ENCODE measurements around the gene MALRD1.

The MALRD1 gene

DNA sequence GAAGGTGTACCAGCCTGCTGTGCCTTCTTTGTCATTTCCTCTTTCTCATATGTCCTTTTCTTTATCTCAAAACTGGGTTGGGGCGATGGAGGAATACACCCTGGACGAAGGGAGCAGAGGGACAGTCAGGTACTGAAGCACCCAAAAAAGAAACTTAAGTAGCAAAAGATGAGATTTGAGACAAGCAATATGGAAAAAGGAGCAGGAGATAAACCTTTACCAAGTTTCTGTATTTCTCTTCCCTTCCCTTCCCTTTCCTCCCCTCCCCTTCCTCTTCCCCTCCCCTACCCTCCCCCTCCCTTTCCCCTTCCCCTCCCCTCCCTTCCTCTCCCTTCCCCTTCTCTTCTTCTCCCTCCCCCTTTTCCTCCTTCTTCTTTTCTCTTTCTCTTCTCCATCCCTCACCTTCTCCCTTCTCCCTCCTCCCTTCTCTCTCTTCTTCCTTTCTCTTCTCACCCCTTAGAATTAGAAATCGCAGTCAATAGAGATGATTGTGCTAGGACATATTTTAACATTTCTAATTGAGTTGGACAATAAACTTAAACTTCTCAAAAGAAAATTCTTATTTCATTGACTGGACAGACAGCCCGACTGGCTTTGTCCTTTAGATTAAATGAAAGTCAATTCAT is 652.9 kb downstream of the MALRD1 start:
- Histone ChIP-seq H3K27me3 (ENCODE audit: control insufficient read depth in 1 of 2, insufficient read depth in 2 of 2, low read length in 2 of 2) (no peaks in the 10 kb centered on the region), H3K27ac (ENCODE audit: low read depth, low read length) (no peak overlapping the region), H3K4me1 (ENCODE audit: insufficient read depth, low read length) (no peaks in the 10 kb centered on the region), H3K4me3 (ENCODE audit: low read depth in 1 of 2, low read length in 2 of 2) (no peak overlapping the region), H3K9me3 (ENCODE audit: low read length) (no peaks in the 10 kb centered on the region), H3K9ac (ENCODE audit: low read length) (no peak overlapping the region), H3K36me3 (ENCODE audit: insufficient read depth, low read length) (no peaks in the 10 kb centered on the region)

GRCh38 chr10:19702215-19702614 is 653.6 kb downstream of the MALRD1 start:
- H3K9me3 ChIP-seq (ENCODE audit: low read length): no peaks in the 10 kb centered on the region
- H3K4me1 ChIP-seq (ENCODE audit: insufficient read depth, low read length): no peaks in the 10 kb centered on the region
- H3K9ac ChIP-seq (ENCODE audit: low read length): no peak overlapping the region
- H3K4me3 ChIP-seq (ENCODE audit: low read depth in 1 of 2, low read length in 2 of 2): no peak overlapping the region
- no peak overlapping the region for H3K27ac ChIP-seq (ENCODE audit: low read depth, low read length)
- no peaks in the 10 kb centered on the region for H3K36me3 ChIP-seq (ENCODE audit: insufficient read depth, low read length)
- no peaks in the 10 kb centered on the region for H3K27me3 ChIP-seq (ENCODE audit: control insufficient read depth in 1 of 2, insufficient read depth in 2 of 2, low read length in 2 of 2)

DNA sequence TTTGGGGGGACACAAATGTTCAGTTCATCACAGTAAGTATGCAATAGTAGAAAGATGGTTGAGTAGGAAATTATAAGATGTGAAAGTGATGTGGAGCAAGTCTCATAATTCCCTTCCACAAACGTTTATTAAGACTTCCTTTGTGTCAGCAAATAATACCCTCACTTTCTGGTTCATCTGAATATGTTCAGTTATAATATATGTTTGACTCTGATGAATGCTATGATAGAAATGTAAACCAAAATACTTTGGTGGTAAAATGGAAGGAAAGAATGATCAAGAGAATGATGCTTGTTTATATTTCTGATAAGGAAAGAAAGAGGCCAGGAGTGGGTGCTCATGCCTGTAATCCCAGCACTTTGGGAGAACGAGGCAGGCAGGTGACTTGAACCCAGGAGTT is 655.9 kb downstream of the MALRD1 start:
- Histone ChIP-seq H3K9ac (ENCODE audit: low read length) (no peak overlapping the region), H3K27ac (ENCODE audit: low read depth, low read length) (no peak overlapping the region), H3K4me1 (ENCODE audit: insufficient read depth, low read length) (no peaks in the 10 kb centered on the region), H3K27me3 (ENCODE audit: control insufficient read depth in 1 of 2, insufficient read depth in 2 of 2, low read length in 2 of 2) (no peaks in the 10 kb centered on the region), H3K36me3 (ENCODE audit: insufficient read depth, low read length) (no peaks in the 10 kb centered on the region), H3K4me3 (ENCODE audit: low read depth in 1 of 2, low read length in 2 of 2) (no peak overlapping the region), H3K9me3 (ENCODE audit: low read length) (no peaks in the 10 kb centered on the region)

- no peak overlapping the region for H3K9ac ChIP-seq (ENCODE audit: low read length)
- no peaks in the 10 kb centered on the region for H3K36me3 ChIP-seq (ENCODE audit: insufficient read depth, low read length)
- no peak overlapping the region for H3K27ac ChIP-seq (ENCODE audit: low read depth, low read length)
- H3K27me3 ChIP-seq (ENCODE audit: control insufficient read depth in 1 of 2, insufficient read depth in 2 of 2, low read length in 2 of 2): no peaks in the 10 kb centered on the region
- no peaks in the 10 kb centered on the region for H3K9me3 ChIP-seq (ENCODE audit: low read length)
- no peaks in the 10 kb centered on the region for H3K4me1 ChIP-seq (ENCODE audit: insufficient read depth, low read length)
- no peak overlapping the region for H3K4me3 ChIP-seq (ENCODE audit: low read depth in 1 of 2, low read length in 2 of 2)
Observed at GRCh38 chr10:19705250-19705649, 656.6 kb downstream of the MALRD1 start.

DNA sequence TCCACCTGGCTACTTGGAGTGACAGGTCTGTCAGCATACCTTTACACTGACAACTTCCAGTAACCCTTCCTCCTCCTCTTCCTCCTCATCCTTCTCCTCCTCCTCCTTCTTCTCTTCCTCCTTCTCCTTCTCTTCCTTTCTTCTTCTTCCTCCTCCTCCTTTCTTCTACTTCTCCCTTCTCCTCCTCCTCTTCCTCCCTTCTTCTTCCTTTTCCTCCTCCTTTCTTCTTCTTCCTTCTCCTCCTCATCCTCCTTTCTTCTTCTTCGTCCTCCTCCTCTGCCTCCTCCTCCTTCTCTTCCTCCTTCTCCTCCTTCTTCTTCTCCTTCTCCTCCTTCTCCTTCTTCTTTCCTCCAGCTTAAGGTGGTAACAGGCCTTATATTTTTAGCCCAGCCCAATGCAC is 658.3 kb downstream of the MALRD1 start:
- Histone ChIP-seq H3K4me1 (ENCODE audit: insufficient read depth, low read length) (no peaks in the 10 kb centered on the region), H3K27ac (ENCODE audit: low read depth, low read length) (no peak overlapping the region), H3K36me3 (ENCODE audit: insufficient read depth, low read length) (no peaks in the 10 kb centered on the region), H3K9me3 (ENCODE audit: low read length) (no peaks in the 10 kb centered on the region), H3K27me3 (ENCODE audit: control insufficient read depth in 1 of 2, insufficient read depth in 2 of 2, low read length in 2 of 2) (no peaks in the 10 kb centered on the region), H3K4me3 (ENCODE audit: low read depth in 1 of 2, low read length in 2 of 2) (no peak overlapping the region), H3K9ac (ENCODE audit: low read length) (no peak overlapping the region)

DNA sequence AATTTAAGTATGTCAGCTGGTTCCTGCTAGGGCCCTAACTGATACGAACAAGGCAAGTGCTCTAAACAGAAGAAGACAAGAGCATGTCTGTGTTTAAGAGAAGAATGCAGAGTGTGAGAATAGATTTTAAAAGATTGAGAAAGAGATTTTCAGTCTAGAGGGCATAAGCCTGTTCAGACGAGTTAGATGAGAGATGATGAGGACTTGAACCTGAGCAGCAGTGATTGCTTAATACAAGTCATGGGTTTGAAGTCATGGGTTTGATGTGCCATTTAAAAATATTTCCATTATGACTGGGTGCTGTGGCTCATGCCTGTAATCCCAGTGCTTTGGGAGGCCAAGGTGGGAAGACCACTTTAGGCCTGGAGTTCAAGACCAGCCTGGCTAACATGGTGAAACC is 658.8 kb downstream of the MALRD1 start:
- Histone ChIP-seq H3K27me3 (ENCODE audit: control insufficient read depth in 1 of 2, insufficient read depth in 2 of 2, low read length in 2 of 2) (no peaks in the 10 kb centered on the region), H3K27ac (ENCODE audit: low read depth, low read length) (no peak overlapping the region), H3K4me1 (ENCODE audit: insufficient read depth, low read length) (no peaks in the 10 kb centered on the region), H3K9ac (ENCODE audit: low read length) (no peak overlapping the region), H3K36me3 (ENCODE audit: insufficient read depth, low read length) (no peaks in the 10 kb centered on the region), H3K9me3 (ENCODE audit: low read length) (no peaks in the 10 kb centered on the region), H3K4me3 (ENCODE audit: low read depth in 1 of 2, low read length in 2 of 2) (no peak overlapping the region)

- Histone ChIP-seq H3K4me1 (ENCODE audit: insufficient read depth, low read length) (no peaks in the 10 kb centered on the region), H3K9me3 (ENCODE audit: low read length) (no peaks in the 10 kb centered on the region), H3K4me3 (ENCODE audit: low read depth in 1 of 2, low read length in 2 of 2) (no peak overlapping the region), H3K36me3 (ENCODE audit: insufficient read depth, low read length) (no peaks in the 10 kb centered on the region), H3K27me3 (ENCODE audit: control insufficient read depth in 1 of 2, insufficient read depth in 2 of 2, low read length in 2 of 2) (no peaks in the 10 kb centered on the region), H3K27ac (ENCODE audit: low read depth, low read length) (no peak overlapping the region), H3K9ac (ENCODE audit: low read length) (no peak overlapping the region)
Observed at GRCh38 chr10:19708031-19708430, 659.4 kb downstream of the MALRD1 start.

DNA sequence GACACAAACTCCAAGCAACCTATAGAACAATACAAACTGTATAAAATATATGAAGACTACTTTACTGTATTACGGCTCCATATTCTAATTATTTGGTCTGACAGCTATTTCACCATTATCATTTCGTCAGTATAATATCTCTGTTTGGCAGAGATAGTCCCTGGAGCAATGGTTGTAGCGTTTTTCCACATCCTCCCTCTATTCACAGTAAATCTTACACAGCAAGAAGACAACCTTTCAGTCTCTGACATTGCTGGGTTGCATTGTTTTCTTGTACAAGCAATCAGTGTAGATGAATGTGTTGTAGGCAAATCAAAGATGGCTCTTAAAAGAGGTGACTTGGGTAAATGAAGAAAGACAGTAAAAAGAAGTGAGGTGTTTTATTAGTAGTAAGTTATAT is 662.0 kb downstream of the MALRD1 start:
- no peaks in the 10 kb centered on the region for H3K4me1 ChIP-seq (ENCODE audit: insufficient read depth, low read length)
- H3K27me3 ChIP-seq (ENCODE audit: control insufficient read depth in 1 of 2, insufficient read depth in 2 of 2, low read length in 2 of 2): no peaks in the 10 kb centered on the region
- H3K4me3 ChIP-seq (ENCODE audit: low read depth in 1 of 2, low read length in 2 of 2): no peak overlapping the region
- no peak overlapping the region for H3K9ac ChIP-seq (ENCODE audit: low read length)
- no peaks in the 10 kb centered on the region for H3K36me3 ChIP-seq (ENCODE audit: insufficient read depth, low read length)
- no peaks in the 10 kb centered on the region for H3K9me3 ChIP-seq (ENCODE audit: low read length)
- no peak overlapping the region for H3K27ac ChIP-seq (ENCODE audit: low read depth, low read length)

GRCh38 chr10:19713159-19713558 is 664.6 kb downstream of the MALRD1 start:
- H3K9ac ChIP-seq (ENCODE audit: low read length): no peak overlapping the region
- no peak overlapping the region for H3K27ac ChIP-seq (ENCODE audit: low read depth, low read length)
- no peaks in the 10 kb centered on the region for H3K36me3 ChIP-seq (ENCODE audit: insufficient read depth, low read length)
- H3K4me1 ChIP-seq (ENCODE audit: insufficient read depth, low read length): no peaks in the 10 kb centered on the region
- no peak overlapping the region for H3K4me3 ChIP-seq (ENCODE audit: low read depth in 1 of 2, low read length in 2 of 2)
- no peaks in the 10 kb centered on the region for H3K9me3 ChIP-seq (ENCODE audit: low read length)
- no peaks in the 10 kb centered on the region for H3K27me3 ChIP-seq (ENCODE audit: control insufficient read depth in 1 of 2, insufficient read depth in 2 of 2, low read length in 2 of 2)

DNA sequence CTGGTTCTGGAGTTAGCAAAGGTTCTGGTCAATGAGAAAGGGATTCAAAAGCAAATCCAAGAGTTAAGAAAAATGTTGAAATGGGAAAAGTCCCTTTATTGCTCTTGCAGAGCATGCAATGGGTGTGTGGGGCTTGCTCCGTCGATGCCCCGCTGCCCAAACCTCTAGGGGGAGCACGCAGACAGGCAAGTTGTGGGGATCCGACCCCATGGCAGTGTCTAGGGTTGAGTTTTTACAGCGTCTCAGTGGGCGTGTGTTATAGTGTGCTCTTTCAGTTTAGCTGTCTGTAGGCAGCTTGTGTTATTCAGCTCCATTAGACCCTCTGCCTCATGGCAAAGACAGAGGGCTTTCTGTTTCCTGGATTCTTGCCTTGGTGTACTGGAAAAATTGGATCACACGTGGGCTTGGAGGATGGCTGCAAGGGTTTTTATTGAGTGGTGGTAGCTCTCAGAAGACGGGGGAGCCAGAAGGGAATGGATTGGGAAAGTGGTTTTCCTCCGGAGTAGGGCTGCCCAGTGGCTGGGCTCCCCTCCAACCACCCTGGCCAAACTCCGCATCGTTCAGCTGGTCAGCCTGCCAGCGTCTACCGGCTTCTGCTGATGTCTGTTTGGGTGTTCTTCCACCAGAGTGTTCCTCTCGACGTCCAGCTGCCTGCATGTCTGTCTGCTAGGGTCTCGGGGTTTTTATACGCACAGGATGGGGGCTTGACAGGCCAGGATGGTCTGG is 665.4 kb downstream of the MALRD1 start:
- no peak overlapping the region for H3K27ac ChIP-seq (ENCODE audit: low read depth, low read length)
- H3K9ac ChIP-seq (ENCODE audit: low read length): no peak overlapping the region
- H3K36me3 ChIP-seq (ENCODE audit: insufficient read depth, low read length): no peaks in the 10 kb centered on the region
- H3K9me3 ChIP-seq (ENCODE audit: low read length): no peaks in the 10 kb centered on the region
- H3K27me3 ChIP-seq (ENCODE audit: control insufficient read depth in 1 of 2, insufficient read depth in 2 of 2, low read length in 2 of 2): no peaks in the 10 kb centered on the region
- H3K4me1 ChIP-seq (ENCODE audit: insufficient read depth, low read length): no peaks in the 10 kb centered on the region
- H3K4me3 ChIP-seq (ENCODE audit: low read depth in 1 of 2, low read length in 2 of 2): no peak overlapping the region

DNA sequence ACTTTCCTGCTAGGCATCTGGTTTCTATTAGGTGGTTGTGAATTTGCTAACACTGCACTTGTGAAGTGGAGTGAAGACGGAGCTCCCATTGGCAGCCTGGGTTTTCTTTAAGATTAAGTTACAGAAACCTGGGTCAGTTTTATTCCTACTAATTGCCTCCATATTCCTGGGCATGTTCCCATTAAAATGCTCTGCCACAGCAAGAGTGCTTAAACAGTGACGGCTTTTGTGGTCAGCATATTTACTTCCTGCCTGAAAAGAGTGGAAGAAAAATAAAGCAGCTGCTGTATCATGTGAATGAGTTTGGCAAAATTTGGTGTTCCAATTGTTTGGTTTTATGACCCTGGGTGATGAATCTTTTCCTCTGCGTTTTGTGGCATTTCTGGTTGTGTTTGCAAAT is 670.7 kb downstream of the MALRD1 start:
- H3K27me3 ChIP-seq (ENCODE audit: control insufficient read depth in 1 of 2, insufficient read depth in 2 of 2, low read length in 2 of 2): no peaks in the 10 kb centered on the region
- no peaks in the 10 kb centered on the region for H3K9me3 ChIP-seq (ENCODE audit: low read length)
- H3K27ac ChIP-seq (ENCODE audit: low read depth, low read length): no peak overlapping the region
- no peaks in the 10 kb centered on the region for H3K36me3 ChIP-seq (ENCODE audit: insufficient read depth, low read length)
- no peak overlapping the region for H3K4me3 ChIP-seq (ENCODE audit: low read depth in 1 of 2, low read length in 2 of 2)
- peaks cover 7% of the 10 kb centered on the region for H3K4me1 ChIP-seq (ENCODE audit: insufficient read depth, low read length)
- H3K9ac ChIP-seq (ENCODE audit: low read length): no peak overlapping the region

- Histone ChIP-seq H3K4me3 (ENCODE audit: low read depth in 1 of 2, low read length in 2 of 2) (no peak overlapping the region), H3K4me1 (ENCODE audit: insufficient read depth, low read length) (peaks cover 7% of the 10 kb centered on the region), H3K9ac (ENCODE audit: low read length) (no peak overlapping the region), H3K36me3 (ENCODE audit: insufficient read depth, low read length) (no peaks in the 10 kb centered on the region), H3K27me3 (ENCODE audit: control insufficient read depth in 1 of 2, insufficient read depth in 2 of 2, low read length in 2 of 2) (no peaks in the 10 kb centered on the region), H3K9me3 (ENCODE audit: low read length) (no peaks in the 10 kb centered on the region), H3K27ac (ENCODE audit: low read depth, low read length) (no peak overlapping the region)
Observed at GRCh38 chr10:19724287-19724686, 675.7 kb downstream of the MALRD1 start.

Measured in muscle layer of colon (tissue), 2 donors.